ACHN (cell line): ENCODE measurements around the gene SV2A.
"Not testable (repeated sequence)": the region's sequence is repeated elsewhere in the genome, so short reads cannot be mapped to it uniquely, and the experiment has no call there.

Source experiments
- DNase-seq: peaks from one replicate; pipeline ENCODE4 v3.0.0-alpha.2; 2015
- in situ Hi-C: cut with HindIII; loops from 2 replicates; pipeline ENCODE4 v1.10.0; 2017; ENCODE audit warnings: low sequenced_read_pairs, low pct_ligation_motif_present, low pct_unique_long_range_greater_than_20kb

SV2A gene

GRCh38 chr1:149861497-149862054 is 56.1 kb downstream of the SV2A start:
- in situ Hi-C loops, DNase-seq: not testable (repeated sequence)

GRCh38 chr1:149860684-149861496 is 56.8 kb downstream of the SV2A start:
- in situ Hi-C loops, DNase-seq: not testable (repeated sequence)

- in situ Hi-C loops, result not testable (repeated sequence)
Measured at GRCh38 chr1:149860271-149860670, 57.4 kb downstream of the SV2A start.

More at GRCh38 chr1:149860271-149860670, 57.4 kb downstream of the SV2A start:
- not testable (repeated sequence) for DNase-seq
